Measurements from ENCODE around the gene DTYMK. TPM values are rescaled to one million over a fixed set of nuclear protein-coding genes. Genes with fewer than 3 reads are reported as not detected.
A peak's percentile ranks its signal among the peaks of the same experiment; 100 is the strongest.

Gene DTYMK
- total and polyA plus RNA-seq, 2 donors (not counting 3 experiments of a cell fraction or from before 2014, with no cell fraction given) = 67.0 to 104 TPM

- H3K27me3 ChIP-seq (ENCODE audit: control insufficient read depth in 2 of 2, insufficient read depth in 2 of 2, low read length in 2 of 2) = no peaks in the 10 kb centered on the region
- H3K4me3 ChIP-seq (replicated peaks in 1 of 3; ENCODE audit: insufficient read depth in 1 of 3, low read depth in 1 of 3, low read length in 3 of 3) = peak within 1 kb of the TSS; percentile 64 to 99 (median 95)
- intact Hi-C loops (cut with micrococcal nuclease) (loop anchor here (1.0 to 5.0 kb wide), 7 partner anchors 27 to 640 kb away; partner anchors contain the start of genes DTYMK, FARP2, HDLBP and SEPTIN2), dilution Hi-C loops (cut with MboI; ENCODE audit: extremely low pct_ligation_motif_present, low sequenced_read_pairs) (no loop called here)
- TF ChIP-seq POLR2AphosphoS5 (IDR thresholded peaks at IDR 0.05; ENCODE audit: insufficient read depth, low read depth, low read length) = peak; percentile 86
- no peak for TF ChIP-seq MYC (IDR thresholded peaks at IDR 0.05; ENCODE audit: low read depth, low read length)
- peak; percentile 76 for TF ChIP-seq POLR2A (IDR thresholded peaks at IDR 0.05; ENCODE audit: low read depth, low read length)
- ChIA-PET POLR2A (no interaction called here), CTCF (interaction anchor here (1.1 to 1.4 kb wide), 4 partner anchors 23 to 279 kb away, joined by 3 to 5 read pairs (median 4); partner anchors contain the start of gene D2HGDH)
- peaks cover 2% of the 10 kb centered on the region for H4K20me1 ChIP-seq (replicated peaks; ENCODE audit: control insufficient read depth, extremely low read depth, insufficient read depth, low read length)
- H3K27ac ChIP-seq (ENCODE audit: insufficient read depth, low read depth, low read length) = peak within 1 kb of the TSS; percentile 92
- peaks cover 79% of the 10 kb centered on the region for H3K79me2 ChIP-seq (ENCODE audit: control insufficient read depth, insufficient read depth, low read length)
- H2AFZ ChIP-seq (ENCODE audit: low read depth, low read length) = peak within 1 kb of the TSS; percentile 96
- H3K4me1 ChIP-seq (ENCODE audit: control insufficient read depth, extremely low read depth, insufficient read depth, low read length) = peaks cover 12% of the 10 kb centered on the region
- peak within 1 kb of the TSS; percentile 81 for H3K4me2 ChIP-seq (ENCODE audit: insufficient read depth, low read length)
- no peaks in the 10 kb centered on the region for H3K9me3 ChIP-seq (replicated peaks; ENCODE audit: control insufficient read depth, insufficient read depth, low read length)
- DNase-seq (ENCODE audit: low read depth, low spot score) = peak; percentile 85
- H3K36me3 ChIP-seq (ENCODE audit: control insufficient read depth in 2 of 2, extremely low read depth in 1 of 2, insufficient read depth in 2 of 2, low read length in 2 of 2) = peaks cover 9 to 20% of the 10 kb centered on the region in 2 experiments
- no TSS peak for BruUV-seq (replicated peaks)
- peak within 1 kb of the TSS; percentile 94 for H3K9ac ChIP-seq (replicated peaks; ENCODE audit: extremely low read depth, insufficient read depth, low read length)
- FAIRE-seq = peak; percentile 67
- H3K9me1 ChIP-seq (replicated peaks; ENCODE audit: control insufficient read depth, extremely low read depth, insufficient read depth, low read length) = no peaks in the 10 kb centered on the region
Observed at GRCh38 chr2:241637018-241637794, 49.4 kb downstream of the DTYMK start, which contains the start of the genes ATG4B and THAP4. TSS of gene ATG4B (plus strand) at chr2:241637693. CDS start at chr2:241637715, 22 bp downstream. TSS of gene THAP4 (minus strand) at chr2:241637158. CDS start at chr2:241637017, 141 bp downstream.

- peak; percentile 57 for DNase-seq (ENCODE audit: low read depth, low spot score)
- Histone ChIP-seq H3K79me2 (ENCODE audit: control insufficient read depth, insufficient read depth, low read length) (peaks cover 71% of the 10 kb centered on the region), H3K36me3 (ENCODE audit: control insufficient read depth in 2 of 2, extremely low read depth in 1 of 2, insufficient read depth in 2 of 2, low read length in 2 of 2) (peaks cover 9 to 20% of the 10 kb centered on the region in 2 experiments), H3K9me3 (replicated peaks; ENCODE audit: control insufficient read depth, insufficient read depth, low read length) (no peaks in the 10 kb centered on the region), H3K4me3 (replicated peaks in 1 of 3; ENCODE audit: insufficient read depth in 1 of 3, low read depth in 1 of 3, low read length in 3 of 3) (peak overlapping the region; percentile 15 to 99 (median 74)), H3K4me2 (ENCODE audit: insufficient read depth, low read length) (peak overlapping the region; percentile 81), H2AFZ (ENCODE audit: low read depth, low read length) (peak overlapping the region; percentile 67), H3K4me1 (ENCODE audit: control insufficient read depth, extremely low read depth, insufficient read depth, low read length) (peaks cover 12% of the 10 kb centered on the region), H3K27me3 (ENCODE audit: control insufficient read depth in 2 of 2, insufficient read depth in 2 of 2, low read length in 2 of 2) (no peaks in the 10 kb centered on the region), H3K9me1 (replicated peaks; ENCODE audit: control insufficient read depth, extremely low read depth, insufficient read depth, low read length) (no peaks in the 10 kb centered on the region), H4K20me1 (replicated peaks; ENCODE audit: control insufficient read depth, extremely low read depth, insufficient read depth, low read length) (peaks cover 2% of the 10 kb centered on the region), H3K9ac (replicated peaks; ENCODE audit: extremely low read depth, insufficient read depth, low read length) (peak overlapping the region; percentile 47), H3K27ac (ENCODE audit: insufficient read depth, low read depth, low read length) (peak overlapping the region; percentile 15)
- POLR2A ChIA-PET = no interaction called here
- intact Hi-C loops (cut with micrococcal nuclease) = loop anchor here (1.0 to 5.0 kb wide), 8 partner anchors 26 to 639 kb away; partner anchors contain the start of genes DTYMK, FARP2, HDLBP and SEPTIN2
- BruUV-seq (replicated peaks) = no TSS peak
- no peak for TF ChIP-seq MAX (IDR thresholded peaks at IDR 0.05; ENCODE audit: insufficient read depth, insufficient read length)
- TF ChIP-seq JUN (IDR thresholded peaks at IDR 0.05; ENCODE audit: borderline replicate concordance, insufficient read depth, insufficient read length, low read depth) = no peak
- TF ChIP-seq GATA2 (IDR thresholded peaks at IDR 0.05; ENCODE audit: insufficient read depth, insufficient read length, low read depth, low read length) = no peak
- no peak for TF ChIP-seq POLR2AphosphoS5 (IDR thresholded peaks at IDR 0.05; ENCODE audit: insufficient read depth, low read depth, low read length)
- no peak for TF ChIP-seq FOS (IDR thresholded peaks at IDR 0.05; ENCODE audit: borderline replicate concordance, insufficient read depth, low read length)
- TF ChIP-seq POLR2A (IDR thresholded peaks at IDR 0.05; ENCODE audit: low read depth, low read length) = no peak
- TF ChIP-seq MYC (IDR thresholded peaks at IDR 0.05; ENCODE audit: low read depth, low read length) = no peak
- TF ChIP-seq EZH2 (IDR thresholded peaks at IDR 0.05; ENCODE audit: borderline replicate concordance, low read depth, low read length, severe bottlenecking) = no peak
- no peak for TF ChIP-seq CTCF (IDR thresholded peaks at IDR 0.05; ENCODE audit: extremely low read depth in 1 of 2, insufficient read depth in 1 of 2, low read depth in 1 of 2, low read length in 2 of 2)
- FAIRE-seq = peak; percentile 63
- CTCF ChIA-PET = interaction anchor here (1.1 kb wide), 1 partner anchor 12 kb away, joined by 3 read pairs; no protein-coding TSS in a partner anchor
- dilution Hi-C loops (cut with MboI; ENCODE audit: extremely low pct_ligation_motif_present, low sequenced_read_pairs) = no loop called here
Observed at GRCh38 chr2:241636182-241637017, 50.2 kb downstream of the DTYMK start.
